DND-41 (cell line): ENCODE data around the gene ZSCAN10.

Source experiments
- EZH2 ChIP-seq: IDR thresholded peaks from 3 replicates; pipeline ENCODE4 v1.6.1; 2012; ENCODE audit warnings: borderline replicate concordance, low read depth, mild to moderate bottlenecking, moderate library complexity, low read length, inconsistent platforms; ENCODE audit not compliant: severe bottlenecking
- TF ChIP-seq, protein P1 (sequence below): IDR thresholded peaks from 2 replicates; pipeline ENCODE4 v1.5.1; 2012; ENCODE audit warnings: borderline replicate concordance, low read length, moderate library complexity, mild to moderate bottlenecking; ENCODE audit not compliant: poor library complexity, severe bottlenecking; ENCODE audit errors: extremely low read depth

DNA sequence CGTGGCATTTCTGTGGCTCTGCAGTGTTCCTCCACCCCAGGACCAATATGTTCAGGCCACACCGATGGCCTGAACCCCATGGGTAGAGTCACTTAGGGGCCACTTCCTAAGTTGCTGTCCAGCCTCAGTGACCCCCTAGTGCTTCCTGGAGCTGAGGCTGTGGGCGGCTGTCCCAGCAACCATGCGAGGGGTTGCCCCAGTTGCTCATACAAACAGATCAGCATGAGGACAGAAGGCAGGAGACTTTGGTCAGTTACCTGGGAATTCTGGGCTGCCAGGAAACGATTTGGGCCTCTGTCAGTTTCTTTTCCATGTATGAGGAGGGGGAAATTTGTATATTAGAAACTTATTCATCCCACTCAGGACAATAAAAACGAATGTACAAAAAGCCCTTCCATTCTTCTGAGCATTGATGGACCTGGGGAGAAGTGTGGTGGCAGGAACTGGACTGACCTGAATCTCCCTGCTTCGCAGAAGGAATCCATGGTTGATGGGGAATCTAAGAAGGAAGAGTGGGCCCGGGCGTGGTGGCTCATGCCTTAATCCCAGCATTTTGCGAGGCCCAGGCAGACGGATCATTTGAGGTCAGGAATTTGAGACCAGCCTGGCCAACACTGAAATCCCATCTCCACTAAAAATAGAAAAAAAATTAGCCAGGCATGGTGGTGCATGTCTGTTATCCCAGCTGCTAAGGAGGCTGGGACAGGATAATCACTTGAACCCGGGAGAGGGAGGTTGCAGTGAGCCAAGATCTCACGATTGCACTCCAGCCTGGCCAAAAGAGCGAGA lies 38.6 kb downstream of the ZSCAN10 start:
- TF ChIP-seq, protein P1, sequence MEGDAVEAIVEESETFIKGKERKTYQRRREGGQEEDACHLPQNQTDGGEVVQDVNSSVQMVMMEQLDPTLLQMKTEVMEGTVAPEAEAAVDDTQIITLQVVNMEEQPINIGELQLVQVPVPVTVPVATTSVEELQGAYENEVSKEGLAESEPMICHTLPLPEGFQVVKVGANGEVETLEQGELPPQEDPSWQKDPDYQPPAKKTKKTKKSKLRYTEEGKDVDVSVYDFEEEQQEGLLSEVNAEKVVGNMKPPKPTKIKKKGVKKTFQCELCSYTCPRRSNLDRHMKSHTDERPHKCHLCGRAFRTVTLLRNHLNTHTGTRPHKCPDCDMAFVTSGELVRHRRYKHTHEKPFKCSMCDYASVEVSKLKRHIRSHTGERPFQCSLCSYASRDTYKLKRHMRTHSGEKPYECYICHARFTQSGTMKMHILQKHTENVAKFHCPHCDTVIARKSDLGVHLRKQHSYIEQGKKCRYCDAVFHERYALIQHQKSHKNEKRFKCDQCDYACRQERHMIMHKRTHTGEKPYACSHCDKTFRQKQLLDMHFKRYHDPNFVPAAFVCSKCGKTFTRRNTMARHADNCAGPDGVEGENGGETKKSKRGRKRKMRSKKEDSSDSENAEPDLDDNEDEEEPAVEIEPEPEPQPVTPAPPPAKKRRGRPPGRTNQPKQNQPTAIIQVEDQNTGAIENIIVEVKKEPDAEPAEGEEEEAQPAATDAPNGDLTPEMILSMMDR = no peak
- TF ChIP-seq EZH2 = no peak
